GM19397 (cell line): ENCODE measurements around the gene TRIM29.

Experiments
- ATAC-seq: cut with Tn5 transposase; IDR thresholded peaks from one replicate; pipeline ENCODE4 v1.9.1; 2021; ENCODE audit warnings: mild to moderate bottlenecking, moderate library complexity; ENCODE audit not compliant: unreplicated experiment

TRIM29 gene

GRCh38 chr11:120065876-120066275 is 72.0 kb downstream of the TRIM29 start:
- no peak for ATAC-seq

GRCh38 chr11:120065176-120065575 is 72.7 kb downstream of the TRIM29 start:
- ATAC-seq: no peak

- ATAC-seq: no peak
Observed at GRCh38 chr11:120064341-120064740, 73.6 kb downstream of the TRIM29 start.

DNA sequence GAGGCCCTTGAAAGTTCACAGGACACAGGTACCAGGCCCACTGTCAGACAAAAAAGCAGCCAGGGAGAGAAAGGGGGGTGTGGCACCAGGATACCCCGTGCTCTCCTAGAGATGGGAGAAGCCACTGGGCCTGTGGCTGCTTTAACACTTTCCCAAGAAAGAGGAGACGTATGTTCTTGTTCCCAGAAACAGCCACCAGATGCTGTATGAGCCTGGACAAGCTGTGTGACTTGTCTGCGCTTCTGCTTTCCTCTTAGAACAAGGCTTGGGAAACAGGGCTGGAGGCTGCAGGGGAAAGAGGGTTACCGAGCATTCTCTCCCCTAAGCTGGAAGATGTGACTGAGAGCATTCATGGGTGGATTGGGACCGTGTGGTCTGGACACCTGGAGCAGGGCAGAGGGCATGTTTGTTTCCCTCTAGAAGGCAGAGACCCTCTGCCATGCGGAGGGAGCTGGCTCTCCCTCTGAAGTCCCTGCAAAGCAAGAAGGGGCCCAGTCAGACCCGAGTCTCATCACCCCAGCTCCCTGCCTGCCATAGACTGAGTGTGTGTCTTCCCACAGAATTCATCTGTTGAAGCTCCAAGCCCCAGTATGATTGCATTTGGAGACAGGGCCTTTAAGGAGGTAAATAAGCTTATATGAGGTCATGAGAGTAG is 74.1 kb downstream of the TRIM29 start:
- ATAC-seq: no peak

GRCh38 chr11:120062561-120062930 is 75.4 kb downstream of the TRIM29 start:
- ATAC-seq: no peak

- ATAC-seq: no peak
Observed at GRCh38 chr11:120061761-120062560, 76.0 kb downstream of the TRIM29 start.
